ENCODE results near the gene GPR160.
"Not testable (repeated sequence)": the region's sequence is repeated elsewhere in the genome, so short reads cannot be mapped to it uniquely, and the experiment has no call there.

Gene GPR160

DNA sequence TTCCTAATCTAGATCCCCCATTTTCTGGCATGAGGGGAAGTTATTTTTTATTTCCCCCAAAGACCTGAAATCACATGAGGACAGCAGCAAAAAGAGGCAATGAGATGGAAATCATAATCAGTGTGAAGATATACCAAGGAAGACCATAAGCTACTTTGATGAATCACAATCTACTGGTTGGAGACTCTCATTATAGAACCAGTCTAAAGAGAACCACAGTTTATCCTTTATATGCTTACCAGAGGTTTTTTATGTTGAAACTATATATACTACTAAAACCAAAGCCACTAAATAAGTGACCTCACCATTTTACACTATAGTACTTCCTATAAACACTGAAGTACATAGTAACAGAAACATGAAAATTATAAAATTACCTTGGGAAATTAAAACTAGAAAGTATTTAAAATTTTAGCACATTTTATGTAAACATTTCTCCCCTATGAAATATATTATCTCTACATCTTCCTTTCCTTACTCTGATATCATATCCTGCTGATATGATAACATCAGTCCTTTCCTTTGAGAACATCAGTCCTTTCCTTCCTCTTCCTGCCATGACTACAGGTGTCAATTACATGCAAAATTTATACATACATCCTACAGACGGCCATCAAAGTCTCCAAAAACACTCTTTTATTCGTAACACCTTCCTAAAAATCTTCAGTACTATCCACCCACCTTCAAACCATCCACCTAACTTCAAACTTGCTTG is 71.9 kb downstream of the GPR160 start:
- H4K20me1 ChIP-seq (ENCODE audit: insufficient read depth, low read length, poor library complexity, severe bottlenecking): no peaks in the 10 kb centered on the region
- peaks cover 65% of the 10 kb centered on the region for H3K36me3 ChIP-seq (ENCODE audit: insufficient read depth, low read length)
- H3F3A ChIP-seq (ENCODE audit: low read depth): no peaks in the 10 kb centered on the region
- H3K9me2 ChIP-seq (replicated peaks; ENCODE audit: low read depth, low read length): no peaks in the 10 kb centered on the region
- H2AFZ ChIP-seq (ENCODE audit: low read length): no peak overlapping the region
- H3K4me1 ChIP-seq (ENCODE audit: insufficient read depth, low read length, poor library complexity, severe bottlenecking): peaks cover 5% of the 10 kb centered on the region
- no peaks in the 10 kb centered on the region for H3K9me3 ChIP-seq (ENCODE audit: insufficient read depth, low read depth, low read length)
- no peak overlapping the region for H3K4me3 ChIP-seq (ENCODE audit: low read length, poor library complexity, severe bottlenecking)
- H3K79me2 ChIP-seq (ENCODE audit: insufficient read depth, low read length): no peaks in the 10 kb centered on the region
- H3K27me3 ChIP-seq (ENCODE audit: insufficient read depth, low read length, poor library complexity, severe bottlenecking): no peaks in the 10 kb centered on the region
- H3K4me2 ChIP-seq (ENCODE audit: low read depth, low read length, poor library complexity, severe bottlenecking): no peak overlapping the region
- TF ChIP-seq CTCF (conservative IDR thresholded peaks at IDR 0.05; ENCODE audit: low read length): no peak
- TF ChIP-seq EZH2phosphoT487 (IDR thresholded peaks at IDR 0.05; ENCODE audit: borderline replicate concordance): no peak
- H3K9ac ChIP-seq (ENCODE audit: low read depth, low read length, poor library complexity, severe bottlenecking): no peak overlapping the region

DNA sequence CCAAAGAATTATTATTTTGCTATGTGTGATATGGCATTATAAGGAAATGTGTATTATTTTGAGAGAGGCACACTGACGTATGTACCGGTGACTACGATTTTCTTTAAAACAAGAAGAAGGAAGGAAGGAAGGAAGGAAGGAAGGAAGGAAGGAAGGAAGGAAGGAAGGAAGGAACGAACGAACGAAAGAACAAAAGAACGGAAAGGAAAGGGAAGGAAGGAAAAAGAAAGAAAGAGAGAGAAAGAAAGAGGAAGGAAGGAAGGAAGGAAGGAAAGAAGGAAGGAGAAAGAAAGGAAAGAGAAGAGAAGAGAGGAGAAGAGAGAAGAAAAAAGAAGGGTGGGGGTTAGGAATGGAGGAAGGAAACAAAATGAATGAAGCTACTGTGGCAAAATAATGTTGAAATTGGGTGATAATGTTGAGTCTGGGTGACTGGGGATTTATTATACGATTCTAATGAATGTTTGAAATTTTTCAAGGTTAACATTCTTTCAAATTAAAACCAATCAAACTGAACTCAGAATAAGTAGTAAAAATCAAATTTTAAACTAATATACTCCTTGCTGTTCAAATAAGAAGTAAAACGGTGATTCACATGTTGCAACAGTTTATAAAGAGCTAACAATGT is 73.5 kb downstream of the GPR160 start:
- no peaks in the 10 kb centered on the region for H3F3A ChIP-seq (ENCODE audit: low read depth)
- no peak overlapping the region for H2AFZ ChIP-seq (ENCODE audit: low read length)
- TF ChIP-seq EZH2phosphoT487 (IDR thresholded peaks at IDR 0.05; ENCODE audit: borderline replicate concordance): no peak
- TF ChIP-seq CTCF (conservative IDR thresholded peaks at IDR 0.05; ENCODE audit: low read length): no peak
- H3K4me1 ChIP-seq (ENCODE audit: insufficient read depth, low read length, poor library complexity, severe bottlenecking): peaks cover 5% of the 10 kb centered on the region
- no peaks in the 10 kb centered on the region for H3K9me2 ChIP-seq (replicated peaks; ENCODE audit: low read depth, low read length)
- no peaks in the 10 kb centered on the region for H3K27me3 ChIP-seq (ENCODE audit: insufficient read depth, low read length, poor library complexity, severe bottlenecking)
- peaks cover 67% of the 10 kb centered on the region for H3K36me3 ChIP-seq (ENCODE audit: insufficient read depth, low read length)
- no peaks in the 10 kb centered on the region for H4K20me1 ChIP-seq (ENCODE audit: insufficient read depth, low read length, poor library complexity, severe bottlenecking)
- no peaks in the 10 kb centered on the region for H3K79me2 ChIP-seq (ENCODE audit: insufficient read depth, low read length)
- no peak overlapping the region for H3K4me2 ChIP-seq (ENCODE audit: low read depth, low read length, poor library complexity, severe bottlenecking)
- no peak overlapping the region for H3K4me3 ChIP-seq (ENCODE audit: low read length, poor library complexity, severe bottlenecking)
- no peaks in the 10 kb centered on the region for H3K9me3 ChIP-seq (ENCODE audit: insufficient read depth, low read depth, low read length)
- no peak overlapping the region for H3K9ac ChIP-seq (ENCODE audit: low read depth, low read length, poor library complexity, severe bottlenecking)

DNA sequence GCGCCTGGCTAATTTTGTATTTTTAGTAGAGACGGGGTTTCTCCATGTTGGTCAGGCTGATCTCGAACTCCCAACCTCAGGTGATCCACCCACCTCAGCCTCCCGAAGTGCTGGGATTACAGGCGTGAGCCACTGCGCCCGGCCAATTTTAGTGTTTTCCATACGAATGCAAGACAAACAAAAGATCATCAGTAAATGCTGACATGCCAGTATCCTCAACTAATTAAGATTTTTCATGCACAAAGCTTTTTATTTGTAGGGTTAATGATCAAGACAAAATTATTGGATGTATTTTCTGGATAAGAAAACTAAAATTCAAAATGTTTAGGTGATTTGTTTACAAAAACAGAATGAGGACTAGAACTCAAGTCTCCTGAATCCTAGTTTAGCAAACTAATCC is 76.4 kb downstream of the GPR160 start:
- H3K9me3 ChIP-seq (ENCODE audit: insufficient read depth, low read depth, low read length); H3K27me3 ChIP-seq (ENCODE audit: insufficient read depth, low read length, poor library complexity, severe bottlenecking); H3F3A ChIP-seq (ENCODE audit: low read depth); H3K79me2 ChIP-seq (ENCODE audit: insufficient read depth, low read length); H3K4me3 ChIP-seq (ENCODE audit: low read length, poor library complexity, severe bottlenecking); H3K9me2 ChIP-seq (replicated peaks; ENCODE audit: low read depth, low read length); H4K20me1 ChIP-seq (ENCODE audit: insufficient read depth, low read length, poor library complexity, severe bottlenecking); H3K4me2 ChIP-seq (ENCODE audit: low read depth, low read length, poor library complexity, severe bottlenecking); H3K4me1 ChIP-seq (ENCODE audit: insufficient read depth, low read length, poor library complexity, severe bottlenecking); H3K9ac ChIP-seq (ENCODE audit: low read depth, low read length, poor library complexity, severe bottlenecking); H2AFZ ChIP-seq (ENCODE audit: low read length): not testable (repeated sequence)
- peaks cover 72% of the 10 kb centered on the region for H3K36me3 ChIP-seq (ENCODE audit: insufficient read depth, low read length)

- Histone ChIP-seq H3K27me3 (ENCODE audit: insufficient read depth, low read length, poor library complexity, severe bottlenecking) (no peaks in the 10 kb centered on the region), H2AFZ (ENCODE audit: low read length) (no peak overlapping the region), H3K4me1 (ENCODE audit: insufficient read depth, low read length, poor library complexity, severe bottlenecking) (no peaks in the 10 kb centered on the region), H3F3A (ENCODE audit: low read depth) (no peaks in the 10 kb centered on the region), H3K4me3 (ENCODE audit: low read length, poor library complexity, severe bottlenecking) (no peak overlapping the region), H4K20me1 (ENCODE audit: insufficient read depth, low read length, poor library complexity, severe bottlenecking) (peaks cover 4% of the 10 kb centered on the region), H3K4me2 (ENCODE audit: low read depth, low read length, poor library complexity, severe bottlenecking) (no peak overlapping the region), H3K9ac (ENCODE audit: low read depth, low read length, poor library complexity, severe bottlenecking) (no peak overlapping the region), H3K9me3 (ENCODE audit: insufficient read depth, low read depth, low read length) (no peaks in the 10 kb centered on the region), H3K9me2 (replicated peaks; ENCODE audit: low read depth, low read length) (no peaks in the 10 kb centered on the region), H3K36me3 (ENCODE audit: insufficient read depth, low read length) (peaks cover 90% of the 10 kb centered on the region), H3K79me2 (ENCODE audit: insufficient read depth, low read length) (no peaks in the 10 kb centered on the region)
- 0 out of 2 replicates have a peak, but pooled peaks have one; percentile 14 for TF ChIP-seq CTCF (conservative IDR thresholded peaks at IDR 0.05; ENCODE audit: low read length)
- TF ChIP-seq EZH2phosphoT487 (IDR thresholded peaks at IDR 0.05; ENCODE audit: borderline replicate concordance): no peak
These were observed 79.3 kb downstream of the GPR160 start for GRCh38 chr3:170117134-170117533.

Data from Loucy (cell line).